Neuronal stem cell (in vitro differentiated cells): ENCODE data around the gene SSUH2.

Experiments
- DNase-seq: peaks from one replicate; pipeline ENCODE4 v3.0.0-alpha.2; 2013; ENCODE audit warnings: low spot score
- H2AFZ ChIP-seq: one replicate; pipeline ENCODE4 v1.6.1; 2013; ENCODE audit warnings: mild to moderate bottlenecking, low read length, inconsistent platforms
- H2AK5ac ChIP-seq: 2 replicates; pipeline ENCODE4 v1.6.1; 2013; ENCODE audit warnings: low read depth, mild to moderate bottlenecking, inconsistent platforms, low read length, moderate library complexity, mixed read lengths
- H2BK120ac ChIP-seq: 2 replicates; pipeline ENCODE4 v1.6.1; 2013; ENCODE audit warnings: low read depth, mild to moderate bottlenecking, inconsistent platforms, low read length, moderate library complexity, mixed read lengths
- H2BK12ac ChIP-seq: one replicate; pipeline ENCODE4 v1.6.1; 2013; ENCODE audit warnings: low read length, inconsistent platforms
- H2BK15ac ChIP-seq: 2 replicates; pipeline ENCODE4 v1.6.1; 2013; ENCODE audit warnings: mild to moderate bottlenecking, low read length, inconsistent platforms, mixed read lengths
- H2BK5ac ChIP-seq: one replicate; pipeline ENCODE4 v1.6.1; 2013; ENCODE audit warnings: inconsistent platforms, mild to moderate bottlenecking, low read length, moderate library complexity
- H3K14ac ChIP-seq: one replicate; pipeline ENCODE4 v1.6.1; 2013; ENCODE audit warnings: low read length, inconsistent platforms
- H3K18ac ChIP-seq: 2 replicates; pipeline ENCODE4 v1.6.1; 2013; ENCODE audit warnings: low read length, inconsistent platforms
- H3K23ac ChIP-seq: 2 replicates; pipeline ENCODE4 v1.6.1; 2013; ENCODE audit warnings: low read depth, mild to moderate bottlenecking, mixed read lengths, low read length, inconsistent platforms; ENCODE audit not compliant: poor library complexity
- H3K27ac ChIP-seq: replicated peaks from 3 replicates; pipeline ENCODE4 v1.5.1; 2013; ENCODE audit warnings: low read length, inconsistent platforms
- H3K27me3 ChIP-seq, 3 experiments: 2 replicates each; pipeline ENCODE4 v1.6.1; 2013; ENCODE audit warnings: low read length in 3 of 3, mild to moderate bottlenecking in 2 of 3, inconsistent platforms in 1 of 3, low read depth in 1 of 3, mixed read lengths in 1 of 3, moderate library complexity in 1 of 3; ENCODE audit not compliant: control insufficient read depth in 3 of 3, insufficient read depth in 3 of 3
- H3K36me3 ChIP-seq, 2 donors: replicated peaks in 1 of 2; 2 replicates each; pipeline ENCODE4 v1.6.1; 2013; ENCODE audit warnings: low read length in 2 of 2; ENCODE audit not compliant: control insufficient read depth in 2 of 2, insufficient read depth in 2 of 2
- H3K4ac ChIP-seq: 2 replicates; pipeline ENCODE4 v1.6.1; 2013; ENCODE audit warnings: inconsistent platforms, mild to moderate bottlenecking, low read length, moderate library complexity
- H3K4me1 ChIP-seq, 2 donors: 1 replicate in 1 of 2; 2 replicates in 1 of 2; pipeline ENCODE4 v1.6.1; 2013; ENCODE audit warnings: low read length in 2 of 2, low read depth in 1 of 2; ENCODE audit not compliant: control insufficient read depth in 2 of 2, insufficient read depth in 1 of 2
- H3K4me2 ChIP-seq: one replicate; pipeline ENCODE4 v1.6.1; 2013; ENCODE audit warnings: mild to moderate bottlenecking, low read length, inconsistent platforms; ENCODE audit not compliant: insufficient read depth, poor library complexity, severe bottlenecking
- H3K4me3 ChIP-seq, 2 donors: 2 replicates each; pipeline ENCODE4 v1.5.1; 2013; ENCODE audit warnings: low read length in 2 of 2, mild to moderate bottlenecking in 2 of 2, inconsistent platforms in 1 of 2, moderate library complexity in 1 of 2
- H3K79me1 ChIP-seq: one replicate; pipeline ENCODE4 v1.6.1; 2013; ENCODE audit warnings: low read depth, mild to moderate bottlenecking, inconsistent platforms, low read length, moderate library complexity
- H3K9ac ChIP-seq: one replicate; pipeline ENCODE4 v1.6.1; 2013; ENCODE audit warnings: mild to moderate bottlenecking, low read depth, low read length, inconsistent platforms; ENCODE audit not compliant: poor library complexity
- H3K9me3 ChIP-seq, 2 donors: replicated peaks in 1 of 2; 2 replicates each; pipeline versions ENCODE3 to v1.6.1; 2013; ENCODE audit warnings: low read length in 2 of 2, mild to moderate bottlenecking in 2 of 2, inconsistent platforms in 1 of 2, low read depth in 1 of 2, mixed read lengths in 1 of 2, moderate library complexity in 1 of 2; ENCODE audit not compliant: control insufficient read depth in 2 of 2, insufficient read depth in 1 of 2
- H4K8ac ChIP-seq: one replicate; pipeline ENCODE4 v1.6.1; 2013; ENCODE audit warnings: low read depth, mild to moderate bottlenecking, inconsistent platforms, low read length, moderate library complexity
- H4K91ac ChIP-seq: one replicate; pipeline ENCODE4 v1.6.1; 2013; ENCODE audit warnings: low read length, low read depth, mild to moderate bottlenecking, inconsistent platforms; ENCODE audit not compliant: poor library complexity
- WGBS, 2 donors: extraction: QIAGEN DNeasy Blood & Tissue Kit; methylation state at CpG; one replicate each; pipeline ENCODE4 v1.1.7; 2013; ENCODE audit warnings: missing lambda C conversion rate in 2 of 2, mixed read lengths in 1 of 2; ENCODE audit not compliant: insufficient read length in 2 of 2, insufficient replicate concordance in 1 of 2; ENCODE audit errors: extremely low coverage in 2 of 2; 5-methylcytosine and 5-hydroxymethylcytosine counted together

Gene SSUH2

GRCh38 chr3:8574670-8575322 lies 69.8 kb downstream of the SSUH2 start:
- Histone ChIP-seq H3K14ac (no peak overlapping the region), H3K4me1 (no peaks in the 10 kb centered on the region), H2BK120ac (no peak overlapping the region), H4K91ac (no peak overlapping the region), H3K27ac (no peak overlapping the region), H2BK15ac (no peak overlapping the region), H3K9me3 (no peaks in the 10 kb centered on the region), H3K79me1 (no peaks in the 10 kb centered on the region), H3K4ac (no peak overlapping the region), H3K4me2 (no peak overlapping the region), H3K23ac (no peak overlapping the region), H2BK5ac (no peak overlapping the region), H3K9ac (no peak overlapping the region), H3K4me3 (no peak overlapping the region), H2BK12ac (no peak overlapping the region), H2AFZ (no peak overlapping the region), H2AK5ac (no peak overlapping the region), H4K8ac (no peak overlapping the region), H3K36me3 (no peaks in the 10 kb centered on the region), H3K18ac (no peak overlapping the region), H3K27me3 (no peaks in the 10 kb centered on the region)
- no CpG with 5 or more reads among the region's 5 CpGs for WGBS, 2 donors
- no peak for DNase-seq

GRCh38 chr3:8574040-8574669 lies 70.4 kb downstream of the SSUH2 start:
- no peak overlapping the region for H3K14ac ChIP-seq
- no peak overlapping the region for H3K4me2 ChIP-seq
- no peak overlapping the region for H3K4me3 ChIP-seq
- H2BK120ac ChIP-seq = no peak overlapping the region
- no peak overlapping the region for H3K4ac ChIP-seq
- H2AFZ ChIP-seq = no peak overlapping the region
- no peak overlapping the region for H2BK12ac ChIP-seq
- no peak overlapping the region for H2BK5ac ChIP-seq
- H4K8ac ChIP-seq = no peak overlapping the region
- no peak overlapping the region for H3K27ac ChIP-seq
- no peak for DNase-seq
- no peak overlapping the region for H2AK5ac ChIP-seq
- H4K91ac ChIP-seq = no peak overlapping the region
- no peak overlapping the region for H2BK15ac ChIP-seq
- WGBS, 2 donors = no CpG with 5 or more reads among the region's 2 CpGs
- no peak overlapping the region for H3K18ac ChIP-seq
- no peaks in the 10 kb centered on the region for H3K79me1 ChIP-seq
- no peaks in the 10 kb centered on the region for H3K4me1 ChIP-seq
- H3K9ac ChIP-seq = no peak overlapping the region
- no peak overlapping the region for H3K23ac ChIP-seq
- H3K36me3 ChIP-seq = no peaks in the 10 kb centered on the region
- H3K9me3 ChIP-seq = no peaks in the 10 kb centered on the region
- no peaks in the 10 kb centered on the region for H3K27me3 ChIP-seq

GRCh38 chr3:8573342-8573926 lies 71.2 kb downstream of the SSUH2 start:
- Histone ChIP-seq H3K18ac (no peak overlapping the region), H3K4me1 (no peaks in the 10 kb centered on the region), H2BK12ac (no peak overlapping the region), H3K79me1 (no peaks in the 10 kb centered on the region), H3K4me3 (no peak overlapping the region), H3K9ac (no peak overlapping the region), H2BK5ac (no peak overlapping the region), H4K8ac (no peak overlapping the region), H2BK120ac (no peak overlapping the region), H3K14ac (no peak overlapping the region), H2AFZ (no peak overlapping the region), H3K4ac (no peak overlapping the region), H3K36me3 (peaks cover 0 to 2% of the 10 kb centered on the region in 2 donors), H3K4me2 (no peak overlapping the region), H3K9me3 (no peaks in the 10 kb centered on the region), H2AK5ac (no peak overlapping the region), H3K27me3 (no peaks in the 10 kb centered on the region), H3K23ac (no peak overlapping the region), H3K27ac (no peak overlapping the region), H4K91ac (no peak overlapping the region), H2BK15ac (no peak overlapping the region)
- no peak for DNase-seq
- no CpG with 5 or more reads among the region's 4 CpGs for WGBS, 2 donors

- no peaks in the 10 kb centered on the region for H3K9me3 ChIP-seq
- no peak overlapping the region for H2BK5ac ChIP-seq
- H3K27ac ChIP-seq = no peak overlapping the region
- no peak overlapping the region for H3K23ac ChIP-seq
- no peak for DNase-seq
- H2AFZ ChIP-seq = no peak overlapping the region
- H4K8ac ChIP-seq = no peak overlapping the region
- H2BK15ac ChIP-seq = no peak overlapping the region
- H3K4me2 ChIP-seq = no peak overlapping the region
- no CpG with 5 or more reads among the region's 3 CpGs for WGBS, 2 donors
- H3K27me3 ChIP-seq = no peaks in the 10 kb centered on the region
- no peaks in the 10 kb centered on the region for H3K4me1 ChIP-seq
- no peak overlapping the region for H2BK12ac ChIP-seq
- H4K91ac ChIP-seq = no peak overlapping the region
- no peak overlapping the region for H3K4ac ChIP-seq
- no peak overlapping the region for H3K9ac ChIP-seq
- no peak overlapping the region for H2AK5ac ChIP-seq
- no peak overlapping the region for H3K14ac ChIP-seq
- H3K4me3 ChIP-seq = no peak overlapping the region
- no peaks in the 10 kb centered on the region for H3K79me1 ChIP-seq
- H3K36me3 ChIP-seq = peaks cover 0 to 2% of the 10 kb centered on the region in 2 donors
- H2BK120ac ChIP-seq = no peak overlapping the region
- H3K18ac ChIP-seq = no peak overlapping the region
These were observed 73.3 kb downstream of the SSUH2 start for GRCh38 chr3:8571256-8571655.
